Naive thymus-derived CD8-positive, alpha-beta T cell (primary cell): ENCODE data around the gene PPP1R8. TPM values are rescaled to one million over a fixed set of nuclear protein-coding genes. Genes with fewer than 3 reads are reported as not detected.
"Not testable (repeated sequence)": the region's sequence is repeated elsewhere in the genome, so short reads cannot be mapped to it uniquely, and the experiment has no call there.

Source experiments
- ATAC-seq, 2 donors: fragments of 150-1000 bp; cut with Tn5 transposase in 1 of 2; sonication (Bioruptor Pico), chemical (Tn5 transposase) in 1 of 2; 1 replicate in 1 of 2; 2 replicates in 1 of 2; pipeline ENCODE4 v1.10.0; 2021; ENCODE audit warnings: mild to moderate bottlenecking in 2 of 2, moderate library complexity in 2 of 2
- POLR2A ChIA-PET: fragments of 350-600 bp; sonication (Branson Sonifier 250); formaldehyde crosslinking; loops from one replicate; lab custom pipeline; 2021; ENCODE audit warnings: antibody characterized with exemption; lab: Charles Lee
- DNase-seq, 10 donors: peaks; one replicate each; pipeline versions ENCODE4 v3.0.0 to v3.0.0-alpha.2; 2020 to 2022
- H3K27ac Mint-ChIP-seq, 10 donors: one replicate each; pipeline ENCODE4 v1.8.0; 2020 to 2022; ENCODE audit warnings: mild to moderate bottlenecking in 10 of 10, mixed read lengths in 10 of 10, moderate library complexity in 4 of 10, inconsistent platforms in 1 of 10
- H3K27me3 Mint-ChIP-seq, 5 donors: one replicate each; pipeline ENCODE4 v1.8.0; 2021 to 2022; ENCODE audit warnings: mixed read lengths in 5 of 5
- H3K36me3 Mint-ChIP-seq, 3 donors: one replicate each; pipeline ENCODE4 v1.8.0; 2020 to 2022; ENCODE audit warnings: mixed read lengths in 3 of 3, mild to moderate bottlenecking in 2 of 3, inconsistent platforms in 1 of 3
- H3K4me1 Mint-ChIP-seq, 4 donors: one replicate each; pipeline ENCODE4 v1.8.0; 2021 to 2022; ENCODE audit warnings: mixed read lengths in 4 of 4
- H3K4me3 Mint-ChIP-seq, 10 donors: one replicate each; pipeline ENCODE4 v1.8.0; 2020 to 2022; ENCODE audit warnings: mild to moderate bottlenecking in 10 of 10, mixed read lengths in 10 of 10, moderate library complexity in 6 of 10, inconsistent platforms in 1 of 10
- H3K9me3 Mint-ChIP-seq, 9 donors: one replicate each; pipeline ENCODE4 v1.8.0; 2020 to 2022; ENCODE audit warnings: mixed read lengths in 9 of 9, mild to moderate bottlenecking in 3 of 9, inconsistent platforms in 1 of 9, moderate library complexity in 1 of 9
- polyA plus RNA-seq, 3 donors: library from polyadenylated mRNA; unstranded; fragments of 300-500 nt; fragmentation: Illumina TruSeq; gene quantifications; one replicate each; pipeline ENCODE4 v1.2.3, GENCODE V29; 2021
- total RNA-seq, 8 experiments: library from RNA in 2 of 8; stranded (reverse) in 2 of 8; gene quantifications; one replicate each; pipeline ENCODE4 v1.2.3 and lab custom pipeline; 2021 to 2026

PPP1R8 gene
- total RNA-seq (10 to 100 TPM; 40.2 to 42.5 TPM), polyA plus RNA-seq (10 to 100 TPM; 27.8 to 37.8 (median 36.2) TPM), total RNA-seq (lab: John Stamatoyannopoulos, UW) (23.6 to 122 (median 77.5) reads per million in 6 experiments)

GRCh38 chr1:27830621-27831440 lies at the start of gene PPP1R8:
PPP1R8 (plus strand) TSS chr1:27830782; CDS start chr1:27830836, 54 bp downstream.
- H3K9me3 Mint-ChIP-seq, result no peaks in the 10 kb centered on the region
- ATAC-seq (peak; percentile 98 to 99), DNase-seq (peak; percentile 77 to 89 (median 85))
- H3K27ac Mint-ChIP-seq, result peak within 1 kb of the TSS; percentile 84 to 96 (median 94)
- H3K27me3 Mint-ChIP-seq, result no peaks in the 10 kb centered on the region
- POLR2A ChIA-PET, result interaction anchor here (0.6 to 2.5 kb wide), 14 partner anchors 12 to 1394 kb away, joined by 3 to 18 read pairs (median 4); partner anchors contain the start of genes FAM76A, IFI6, STX12 and THEMIS2
- H3K4me1 Mint-ChIP-seq, result peaks cover 8 to 52% (median 36%) of the 10 kb centered on the region in 4 donors
- H3K36me3 Mint-ChIP-seq, result peaks cover 0 to 34% (median 0%) of the 10 kb centered on the region in 3 donors
- peak within 1 kb of the TSS; percentile 88 to 96 (median 92) for H3K4me3 Mint-ChIP-seq

- POLR2A ChIA-PET, result no interaction called here
- H3K27me3 Mint-ChIP-seq, result no peaks in the 10 kb centered on the region
- H3K4me1 Mint-ChIP-seq, result peaks cover 11 to 36% (median 20%) of the 10 kb centered on the region in 4 donors
- ATAC-seq (no peak), DNase-seq (no peak)
- no peaks in the 10 kb centered on the region for H3K9me3 Mint-ChIP-seq
- peaks cover 0 to 15% (median 0%) of the 10 kb centered on the region in 3 donors for H3K36me3 Mint-ChIP-seq
- H3K27ac Mint-ChIP-seq, result peak overlapping the region in 5 of 10 donors; percentile 19 to 49 (median 36)
- H3K4me3 Mint-ChIP-seq, result no peak overlapping the region
Observed at GRCh38 chr1:27782950-27783349, 47.6 kb upstream of the PPP1R8 start.

GRCh38 chr1:27784700-27785099 lies 45.9 kb upstream of the PPP1R8 start:
- ATAC-seq, result no peak
- peaks cover 0 to 22% (median 7%) of the 10 kb centered on the region in 3 donors for H3K36me3 Mint-ChIP-seq
- no peaks in the 10 kb centered on the region for H3K27me3 Mint-ChIP-seq
- POLR2A ChIA-PET, result no interaction called here
- no peaks in the 10 kb centered on the region for H3K9me3 Mint-ChIP-seq
- no peak overlapping the region for H3K4me3 Mint-ChIP-seq
- peak overlapping the region in 3 of 10 donors; percentile 11 to 58 (median 17) for H3K27ac Mint-ChIP-seq
- H3K4me1 Mint-ChIP-seq, result peaks cover 9 to 29% (median 16%) of the 10 kb centered on the region in 4 donors
- no peak for DNase-seq

- Mint-ChIP-seq H3K9me3 (no peaks in the 10 kb centered on the region), H3K27ac (peak overlapping the region in 9 of 10 donors; percentile 4 to 78 (median 36)), H3K4me3 (no peak overlapping the region), H3K36me3 (peaks cover 0 to 26% (median 14%) of the 10 kb centered on the region in 3 donors), H3K4me1 (peaks cover 9 to 29% (median 15%) of the 10 kb centered on the region in 4 donors), H3K27me3 (no peaks in the 10 kb centered on the region)
- ATAC-seq (no peak), DNase-seq (no peak)
- POLR2A ChIA-PET, result no interaction called here
Observed at GRCh38 chr1:27785781-27786455, 44.7 kb upstream of the PPP1R8 start.

- POLR2A ChIA-PET, result no interaction called here
- peak overlapping the region in 4 of 10 donors; percentile 2 to 78 (median 14) for H3K27ac Mint-ChIP-seq
- no peak overlapping the region for H3K4me3 Mint-ChIP-seq
- DNase-seq, result no peak
- peaks cover 6 to 24% (median 14%) of the 10 kb centered on the region in 4 donors for H3K4me1 Mint-ChIP-seq
- peaks cover 0 to 33% (median 17%) of the 10 kb centered on the region in 3 donors for H3K36me3 Mint-ChIP-seq
- no peaks in the 10 kb centered on the region for H3K9me3 Mint-ChIP-seq
- no peaks in the 10 kb centered on the region for H3K27me3 Mint-ChIP-seq
- no peak for ATAC-seq
Observed at GRCh38 chr1:27787895-27788294, 42.7 kb upstream of the PPP1R8 start.

- POLR2A ChIA-PET, result interaction anchor here (0.6 kb wide), 1 partner anchor 882 kb away, joined by 4 read pairs; no protein-coding TSS in a partner anchor
- ATAC-seq (no peak), DNase-seq (no peak)
- Mint-ChIP-seq H3K4me1 (peaks cover 3 to 21% (median 13%) of the 10 kb centered on the region in 4 donors), H3K27ac (peak overlapping the region in 4 of 10 donors; percentile 10 to 68 (median 47)), H3K4me3 (no peak overlapping the region), H3K27me3 (no peaks in the 10 kb centered on the region), H3K36me3 (peaks cover 0 to 48% (median 20%) of the 10 kb centered on the region in 3 donors), H3K9me3 (no peaks in the 10 kb centered on the region)
Observed at GRCh38 chr1:27789540-27790041, 41.0 kb upstream of the PPP1R8 start.

- H3K4me3 Mint-ChIP-seq, H3K27me3 Mint-ChIP-seq, DNase-seq, POLR2A ChIA-PET, H3K9me3 Mint-ChIP-seq, ATAC-seq: not testable (repeated sequence)
- peak overlapping the region in 1 of 10 donors; percentile 9 for H3K27ac Mint-ChIP-seq
- peaks cover 0 to 55% (median 20%) of the 10 kb centered on the region in 3 donors for H3K36me3 Mint-ChIP-seq
- H3K4me1 Mint-ChIP-seq, result peaks cover 3 to 17% (median 11%) of the 10 kb centered on the region in 4 donors
Observed at GRCh38 chr1:27790270-27790669, 40.3 kb upstream of the PPP1R8 start.

GRCh38 chr1:27795601-27796000 lies 35.0 kb upstream of the PPP1R8 start:
- H3K27ac Mint-ChIP-seq, result peak overlapping the region in 1 of 10 donors; percentile 1
- H3K4me3 Mint-ChIP-seq, result no peak overlapping the region
- H3K36me3 Mint-ChIP-seq, result peaks cover 0 to 82% (median 21%) of the 10 kb centered on the region in 3 donors
- no peak for DNase-seq
- POLR2A ChIA-PET, result no interaction called here
- H3K4me1 Mint-ChIP-seq, result peaks cover 0 to 4% (median 0%) of the 10 kb centered on the region in 4 donors
- no peaks in the 10 kb centered on the region for H3K9me3 Mint-ChIP-seq
- no peaks in the 10 kb centered on the region for H3K27me3 Mint-ChIP-seq
- no peak for ATAC-seq

- ATAC-seq, result no peak
- Mint-ChIP-seq H3K27ac (peak overlapping the region in 1 of 10 donors; percentile 55), H3K36me3 (peaks cover 0 to 73% (median 20%) of the 10 kb centered on the region in 3 donors), H3K4me1 (peaks cover 0 to 2% (median 0%) of the 10 kb centered on the region in 4 donors), H3K9me3 (no peaks in the 10 kb centered on the region), H3K27me3 (no peaks in the 10 kb centered on the region), H3K4me3 (no peak overlapping the region)
- POLR2A ChIA-PET, result no interaction called here
- no peak for DNase-seq
Observed at GRCh38 chr1:27804791-27805190, 25.8 kb upstream of the PPP1R8 start.

- no peak for DNase-seq
- Mint-ChIP-seq H3K36me3 (peaks cover 0 to 63% (median 17%) of the 10 kb centered on the region in 3 donors), H3K27me3 (no peaks in the 10 kb centered on the region), H3K4me1 (no peaks in the 10 kb centered on the region), H3K27ac (peak overlapping the region in 2 of 10 donors; percentile 35 to 84), H3K9me3 (no peaks in the 10 kb centered on the region), H3K4me3 (no peak overlapping the region)
- no peak for ATAC-seq
- POLR2A ChIA-PET, result no interaction called here
Observed at GRCh38 chr1:27806758-27807157, 23.8 kb upstream of the PPP1R8 start.

GRCh38 chr1:27807385-27807784 lies 23.2 kb upstream of the PPP1R8 start:
- POLR2A ChIA-PET, result no interaction called here
- Mint-ChIP-seq H3K4me1 (no peaks in the 10 kb centered on the region), H3K27ac (no peak overlapping the region), H3K36me3 (peaks cover 0 to 63% (median 13%) of the 10 kb centered on the region in 3 donors), H3K27me3 (no peaks in the 10 kb centered on the region), H3K4me3 (no peak overlapping the region), H3K9me3 (no peaks in the 10 kb centered on the region)
- no peak for ATAC-seq
- DNase-seq, result no peak

- H3K9me3 Mint-ChIP-seq, H3K27ac Mint-ChIP-seq, ATAC-seq, H3K27me3 Mint-ChIP-seq, DNase-seq, H3K4me3 Mint-ChIP-seq, POLR2A ChIA-PET, H3K4me1 Mint-ChIP-seq: not testable (repeated sequence)
- H3K36me3 Mint-ChIP-seq, result peaks cover 0 to 64% (median 15%) of the 10 kb centered on the region in 3 donors
Observed at GRCh38 chr1:27808131-27808530, 22.5 kb upstream of the PPP1R8 start.
